ENCODE results near the gene LRTM2.

- no peak for TF ChIP-seq CTCF (IDR thresholded peaks at IDR 0.05)
- TF ChIP-seq POLR2A (IDR thresholded peaks at IDR 0.05): no peak
Measured at GRCh38 chr12:1875608-1876007, 55.2 kb downstream of the LRTM2 start.

Measured in body of pancreas (tissue), 4 donors.